ENCODE measurements around the gene PEX11G. TPM values are rescaled to one million over a fixed set of nuclear protein-coding genes. Genes with fewer than 3 reads are reported as not detected.
"Not testable (repeated sequence)": the region's sequence is repeated elsewhere in the genome, so short reads cannot be mapped to it uniquely, and the experiment has no call there.

PEX11G gene
- polyA plus RNA-seq, 1 donor = 4.0 TPM

- DNase-seq = no peak
Observed at GRCh38 chr19:7463575-7463974, 25.3 kb downstream of the PEX11G start.

DNA sequence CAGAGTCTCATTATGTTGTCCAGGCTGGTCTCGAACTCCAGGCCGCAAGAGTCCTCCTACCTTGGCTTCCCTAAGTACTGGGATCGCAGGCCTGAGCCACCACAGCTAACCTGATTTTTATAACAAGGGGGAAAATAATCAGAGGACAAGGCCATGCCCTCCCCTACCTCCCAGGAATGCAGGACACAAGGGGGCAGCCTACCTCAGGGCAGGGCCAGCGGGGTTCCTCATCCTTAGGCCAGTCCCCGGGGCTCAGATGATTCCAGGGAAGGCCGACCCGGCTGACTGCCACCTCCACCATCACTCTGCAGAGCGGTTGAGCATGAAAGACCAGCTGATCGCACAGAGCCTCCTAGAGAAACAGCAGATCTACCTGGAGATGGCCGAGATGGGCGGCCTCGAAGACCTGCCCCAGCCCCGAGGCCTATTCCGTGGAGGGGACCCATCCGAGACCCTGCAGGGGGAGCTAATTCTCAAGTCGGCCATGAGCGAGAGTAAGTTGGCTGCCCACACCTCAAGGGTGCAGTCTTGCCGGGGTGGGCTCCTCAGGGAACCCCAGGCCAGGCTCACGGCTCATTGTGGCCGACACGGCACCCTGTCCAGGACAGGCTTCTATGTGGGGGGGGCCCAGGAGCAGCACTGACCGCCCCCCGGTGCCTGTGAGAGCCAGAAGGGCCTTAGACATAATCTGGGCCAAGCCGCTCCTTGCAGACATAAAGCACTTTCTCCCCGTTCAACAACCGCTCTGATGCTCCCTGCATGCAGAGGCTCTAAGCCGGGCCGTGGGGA is 26.8 kb downstream of the PEX11G start:
- no peak for DNase-seq

GRCh38 chr19:7460562-7460966 is 28.3 kb downstream of the PEX11G start:
- DNase-seq = no peak

DNA sequence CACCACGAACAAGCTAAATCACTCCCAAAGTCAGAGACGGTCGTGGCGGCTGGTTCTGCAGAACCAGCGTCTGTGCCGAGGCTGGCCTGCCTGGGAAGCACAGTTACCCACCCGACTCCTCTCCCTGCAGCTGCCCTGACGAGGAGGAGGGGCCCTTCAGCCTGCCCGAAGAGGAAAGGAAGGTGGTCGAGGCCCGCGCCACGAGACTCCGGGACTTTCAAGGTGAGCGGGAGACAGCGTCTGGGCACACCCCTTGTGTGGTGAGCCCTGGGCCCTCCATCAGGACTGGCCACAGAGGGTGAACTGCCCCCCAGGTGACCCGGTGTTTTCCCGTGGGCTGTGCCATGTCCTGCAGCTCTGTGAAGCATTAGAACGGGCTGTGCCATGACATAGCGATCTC is 29.1 kb downstream of the PEX11G start:
- no peak for DNase-seq

- no peak for DNase-seq
Observed at GRCh38 chr19:7458675-7459074, 30.2 kb downstream of the PEX11G start.

DNA sequence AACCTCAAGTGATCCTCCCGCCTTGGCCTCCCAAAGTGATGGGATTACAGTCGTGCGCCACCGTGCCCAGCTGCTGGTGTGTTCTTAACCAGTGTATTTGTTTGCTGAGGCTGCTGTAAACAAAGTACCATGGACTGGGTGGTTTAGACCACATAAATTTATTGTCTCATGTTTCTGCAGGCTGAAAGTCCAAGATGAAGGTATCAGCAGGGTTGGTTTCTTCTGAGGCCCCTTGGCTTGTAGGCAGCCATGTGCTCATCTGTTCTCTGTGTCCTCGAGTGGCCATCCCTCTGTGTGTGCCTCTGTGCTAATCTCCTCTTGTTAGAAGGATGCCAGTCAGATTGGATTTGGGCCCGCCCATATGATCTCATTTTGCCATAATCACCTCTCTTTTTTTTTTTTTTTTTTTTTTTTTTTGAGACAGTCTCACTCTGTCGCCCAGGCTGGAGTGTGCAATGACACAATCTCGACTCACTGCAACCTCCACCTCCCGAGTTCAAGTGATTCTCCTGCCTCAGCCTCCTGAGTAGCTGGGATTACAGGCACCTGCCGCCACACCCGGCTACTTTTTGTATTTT is 31.8 kb downstream of the PEX11G start:
- no peak for DNase-seq

DNA sequence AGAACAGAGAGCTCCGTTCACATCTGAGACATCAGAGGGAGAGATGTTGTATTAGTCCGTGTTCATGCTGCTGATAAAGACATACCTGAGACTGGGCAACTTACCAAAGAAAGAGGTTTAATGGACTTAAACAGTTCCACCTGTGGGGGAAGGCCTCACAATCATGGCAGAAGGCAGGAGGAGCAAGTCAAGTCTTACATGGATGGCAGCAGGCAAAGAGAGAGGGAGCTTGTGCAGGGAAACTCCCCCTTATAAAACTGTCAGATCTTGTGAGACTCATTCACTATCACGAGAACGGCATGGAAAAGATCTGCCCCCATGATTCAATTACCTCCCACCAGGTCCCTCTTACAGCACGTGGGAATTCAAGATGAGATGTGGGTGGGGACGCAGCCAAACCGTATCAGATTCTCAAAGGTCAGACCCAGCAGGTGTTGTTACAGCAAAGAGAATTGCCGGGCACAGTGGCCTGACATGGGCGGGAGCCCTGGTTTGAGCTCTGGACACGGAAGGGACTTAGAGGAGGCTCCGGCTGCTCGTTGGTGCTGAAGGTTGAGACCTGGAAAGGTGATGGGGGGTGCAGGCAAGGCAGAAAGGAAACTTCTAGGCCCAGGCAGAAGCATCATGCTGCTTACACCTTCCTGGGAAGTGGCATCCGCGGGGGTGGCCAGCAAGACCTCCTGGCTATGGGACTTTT is 33.1 kb downstream of the PEX11G start:
- DNase-seq = no peak

GRCh38 chr19:7454998-7455397 is 33.8 kb downstream of the PEX11G start:
- DNase-seq = no peak

DNA sequence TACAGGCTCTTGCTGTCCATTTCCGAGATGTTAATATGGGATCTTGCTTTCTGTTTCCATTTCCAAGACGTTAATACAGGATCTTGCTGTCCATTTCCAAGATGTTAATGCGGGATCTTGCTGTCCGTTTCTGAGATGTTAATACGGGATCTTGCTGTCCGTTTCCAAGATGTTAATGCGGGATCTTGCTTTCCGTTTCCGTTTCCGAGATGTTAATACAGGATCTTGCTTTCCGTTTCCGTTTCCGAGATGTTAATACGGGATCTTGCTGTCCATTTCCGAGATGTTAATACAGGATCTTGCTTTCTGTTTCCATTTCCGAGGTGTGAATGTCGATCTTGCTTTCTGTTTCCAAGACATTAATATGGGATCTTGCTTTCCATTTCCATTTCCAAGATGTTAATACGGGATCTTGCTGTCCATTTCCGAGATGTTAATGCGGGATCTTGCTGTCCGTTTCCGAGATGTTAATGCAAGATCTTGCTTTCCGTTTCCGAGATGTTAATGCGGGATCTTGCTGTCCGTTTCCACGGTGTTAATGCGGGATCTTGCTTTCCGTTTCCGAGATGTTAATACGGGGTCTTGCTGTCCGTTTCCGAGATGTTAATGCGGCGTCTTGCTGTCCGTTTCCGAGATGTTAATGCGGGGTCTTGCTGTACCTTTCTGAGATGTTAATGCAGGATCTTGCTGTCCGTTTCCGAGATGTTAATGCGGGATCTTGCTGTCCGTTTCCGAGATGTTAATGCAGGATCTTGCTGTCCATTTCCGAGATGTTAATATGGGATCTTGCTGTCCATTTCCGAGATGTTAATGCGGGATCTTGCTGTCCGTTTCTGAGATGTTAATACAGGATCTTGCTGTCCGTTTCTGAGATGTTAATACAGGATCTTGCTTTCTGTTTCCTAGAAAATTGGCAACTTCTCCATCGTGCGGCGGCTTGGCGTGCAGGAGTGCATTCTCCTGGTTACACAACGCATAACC is 38.3 kb downstream of the PEX11G start:
- no peak for DNase-seq

DNA sequence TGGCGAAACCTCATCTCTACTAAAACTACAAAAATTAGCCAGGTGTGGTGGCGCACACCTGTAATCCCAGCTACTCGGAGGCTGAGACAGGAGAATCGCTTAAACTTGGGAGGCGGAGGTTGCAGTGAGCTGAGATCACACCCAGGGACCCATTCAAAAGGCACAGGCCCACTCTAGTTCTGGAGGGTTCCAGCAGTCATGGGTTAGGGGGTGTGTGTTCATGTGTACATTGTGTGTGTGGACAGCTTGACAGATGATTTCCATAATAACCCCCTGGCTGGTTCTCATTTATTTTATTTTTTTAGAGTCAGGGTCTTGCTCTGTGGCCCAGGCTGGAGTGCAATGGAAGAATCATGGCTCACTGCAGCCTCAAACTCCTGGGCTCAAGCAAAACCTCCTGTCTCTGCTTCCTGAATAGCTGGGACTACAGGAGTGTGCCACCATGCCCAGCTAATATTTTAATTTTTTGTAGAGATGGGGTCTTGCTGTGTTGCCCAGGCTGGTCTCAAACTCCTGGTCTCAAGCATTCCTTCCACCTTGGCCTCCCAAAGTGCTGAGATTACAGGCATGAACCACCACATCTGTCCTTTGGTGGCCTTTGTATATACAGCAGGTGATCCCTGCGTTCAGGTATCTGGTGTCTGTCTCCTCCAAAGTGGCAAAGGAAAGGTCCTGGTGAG is 39.3 kb downstream of the PEX11G start:
- DNase-seq = not testable (repeated sequence)

DNA sequence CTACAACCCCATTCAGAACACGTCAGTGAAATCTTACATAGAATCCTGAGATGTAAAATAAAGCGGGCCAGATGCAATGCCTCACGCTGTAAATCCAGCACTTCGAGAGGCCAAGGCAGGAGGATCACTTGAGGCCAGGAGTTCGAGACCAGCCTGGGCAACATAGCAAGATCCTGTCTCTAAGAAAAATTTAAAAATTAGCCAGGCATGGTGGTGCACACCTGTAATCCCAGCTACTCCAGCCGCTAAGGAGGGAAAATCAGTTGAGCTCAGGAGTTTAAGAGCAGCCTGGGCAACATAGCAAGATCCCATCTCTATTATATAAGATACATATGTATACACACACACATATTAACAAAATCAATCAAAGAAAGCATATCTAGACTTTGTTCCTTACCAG is 41.2 kb downstream of the PEX11G start:
- DNase-seq = no peak

DNA sequence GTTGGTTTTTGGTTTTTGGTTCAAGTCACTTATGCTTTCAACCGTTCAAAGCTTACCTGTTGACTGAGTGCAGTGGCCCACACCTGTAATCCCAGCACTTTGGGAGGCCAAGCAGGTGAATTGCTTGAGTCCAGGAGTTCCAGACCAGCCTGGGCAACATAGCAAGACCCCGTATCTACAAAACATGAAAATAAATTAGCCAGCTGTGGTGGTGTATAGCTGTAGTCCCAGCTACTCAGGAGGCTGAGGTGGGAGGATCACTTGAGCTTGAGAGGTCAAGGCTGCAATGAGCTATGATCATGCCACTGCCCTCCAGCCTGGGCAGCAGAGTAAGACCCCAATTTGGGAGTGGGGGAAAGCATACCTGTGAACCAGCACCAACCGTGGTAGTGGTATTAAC is 43.7 kb downstream of the PEX11G start:
- DNase-seq = no peak

GRCh38 chr19:7444042-7444441 is 44.8 kb downstream of the PEX11G start:
- DNase-seq = no peak

GRCh38 chr19:7442423-7442822 is 46.4 kb downstream of the PEX11G start:
- DNase-seq = peak; percentile 23

DNA sequence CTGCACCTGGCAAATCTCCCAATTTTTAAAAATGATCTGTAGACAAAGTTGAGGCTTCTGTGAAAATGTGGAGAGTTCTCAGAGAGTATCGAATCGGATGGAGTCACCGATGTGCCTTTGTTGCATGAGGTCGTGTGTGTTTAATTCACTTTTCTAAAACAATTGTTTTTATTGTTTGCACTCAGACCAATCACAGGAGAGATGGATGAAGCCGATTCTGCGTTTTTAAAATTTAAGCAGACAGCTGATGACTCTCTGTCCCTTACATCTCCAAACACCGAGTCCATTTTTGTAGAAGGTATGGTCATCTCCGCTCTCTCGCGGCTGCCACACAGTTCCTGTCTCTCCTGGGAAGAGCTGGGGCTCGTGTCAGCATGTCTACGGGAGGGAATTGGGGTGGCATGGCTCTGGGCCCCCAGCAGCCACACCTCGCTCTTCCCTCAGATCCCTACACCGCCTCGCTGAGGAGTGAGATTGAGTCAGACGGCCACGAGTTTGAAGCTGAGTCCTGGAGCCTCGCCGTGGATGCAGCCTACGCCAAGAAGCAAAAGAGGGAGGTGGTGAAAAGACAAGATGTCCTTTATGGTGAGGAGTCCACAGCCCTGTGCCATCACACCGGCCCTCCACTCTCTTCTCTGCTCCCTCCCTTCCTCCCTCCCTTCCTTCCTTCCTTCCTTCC is 47.2 kb downstream of the PEX11G start:
- no peak for DNase-seq

GRCh38 chr19:7440188-7440975 is 48.5 kb downstream of the PEX11G start:
- no peak for DNase-seq

DNA sequence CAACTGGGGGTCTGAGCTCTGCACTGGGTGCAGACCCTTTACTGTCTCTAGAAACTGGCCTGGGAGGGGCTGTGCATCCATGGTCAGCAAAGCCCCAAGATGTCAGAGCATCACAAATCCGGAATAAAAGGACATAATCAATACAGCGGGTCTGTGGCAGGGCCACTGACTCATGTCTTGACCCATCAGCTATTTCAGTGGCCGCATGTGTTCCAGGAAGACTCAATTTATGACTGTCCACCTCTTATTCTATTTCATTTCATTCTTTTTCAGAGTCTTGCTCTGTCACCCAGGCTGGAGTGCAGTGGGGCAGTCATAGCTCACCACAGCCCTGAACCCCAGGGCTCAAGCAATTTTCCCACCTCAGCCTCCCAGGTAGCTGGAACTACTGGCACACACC is 53.2 kb downstream of the PEX11G start:
- no peak for DNase-seq

DNA sequence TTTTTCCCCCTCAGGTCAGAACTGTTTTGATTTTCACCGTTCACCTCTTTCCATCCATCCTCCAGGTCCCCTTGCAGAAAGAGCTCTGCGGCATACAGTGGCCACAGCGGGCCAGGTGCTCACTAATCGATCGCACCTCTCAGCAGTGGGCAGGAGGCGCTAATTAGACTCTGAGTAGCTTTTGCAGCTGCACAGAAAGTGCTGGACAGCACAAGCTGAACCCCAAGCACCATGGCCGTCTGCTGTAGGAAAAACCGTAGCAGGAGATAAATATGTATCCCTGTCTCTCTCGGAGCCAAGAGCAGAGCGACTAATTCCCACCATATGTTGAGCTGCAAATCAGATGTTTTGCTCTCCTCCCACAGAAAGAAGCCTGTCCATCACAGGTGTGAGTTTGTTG is 54.4 kb downstream of the PEX11G start:
- no peak for DNase-seq

DNA sequence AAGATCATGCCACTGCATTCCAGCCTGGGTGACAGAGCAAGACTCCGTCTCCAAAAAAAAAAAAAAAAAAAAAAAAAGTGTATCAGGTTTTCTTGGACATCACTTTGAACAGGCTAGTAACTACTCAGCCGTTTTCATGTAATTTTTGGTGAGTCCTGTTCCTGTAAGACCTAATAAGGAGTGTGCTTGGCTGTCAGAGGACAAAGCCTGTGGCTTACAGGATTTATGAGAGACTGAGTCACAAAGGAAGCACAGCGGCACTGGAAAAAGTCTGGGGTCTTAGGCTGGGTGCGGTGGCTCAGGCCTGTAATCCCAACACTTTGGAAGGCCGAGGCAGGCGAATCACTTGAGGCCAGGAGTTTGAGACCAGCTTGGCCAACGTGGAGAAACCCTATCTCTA is 55.4 kb downstream of the PEX11G start:
- DNase-seq = not testable (repeated sequence)

DNA sequence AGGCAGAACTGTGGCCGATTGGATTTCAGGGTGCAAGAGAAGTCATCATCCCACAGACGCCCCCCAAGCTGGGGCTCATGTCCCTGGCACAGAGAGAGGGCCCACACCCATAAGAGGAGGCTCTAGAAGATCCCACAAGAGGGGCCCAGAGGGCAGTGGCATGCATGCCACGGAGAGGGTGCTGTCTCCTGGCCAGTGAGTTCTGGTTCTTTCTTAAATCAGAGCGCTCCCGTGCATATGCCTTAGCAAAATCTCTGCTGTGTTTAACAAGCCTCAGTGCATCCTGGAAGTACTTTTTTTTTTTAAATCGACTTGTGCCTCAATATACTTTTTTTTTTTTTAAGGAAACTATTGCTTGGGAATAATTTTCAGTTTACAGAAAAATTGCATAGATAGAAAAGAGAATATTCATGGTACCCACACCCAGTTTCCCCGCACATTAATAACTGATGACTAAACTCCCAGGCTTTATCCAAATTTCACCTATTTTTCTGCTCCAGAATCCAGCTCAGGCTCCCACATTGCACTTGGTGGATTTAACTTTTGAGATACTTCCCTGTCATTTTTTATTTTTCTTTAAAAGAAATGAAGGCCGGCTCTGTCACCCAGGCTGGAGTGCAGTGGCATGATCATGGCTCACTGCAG is 59.1 kb downstream of the PEX11G start:
- DNase-seq = no peak

Data from hindlimb muscle (tissue), 1 donor.